ENCODE data around the gene TARS3.
"Not testable (repeated sequence)": the region's sequence is repeated elsewhere in the genome, so short reads cannot be mapped to it uniquely, and the experiment has no call there.

TARS3 gene

GRCh38 chr15:101654624-101655337 is 69.5 kb downstream of the TARS3 start:
- not testable (repeated sequence) for DNase-seq (ENCODE audit: low read depth in 3 of 3)

- no peak for DNase-seq (ENCODE audit: low read depth in 3 of 3)
These were observed 70.1 kb downstream of the TARS3 start for GRCh38 chr15:101654171-101654570.

GRCh38 chr15:101652786-101653430 is 71.4 kb downstream of the TARS3 start:
- peak in 1 of 3 experiments; percentile 6 for DNase-seq (ENCODE audit: low read depth in 3 of 3)

- DNase-seq (ENCODE audit: low read depth in 3 of 3), result peak; percentile 85 to 92 (median 91)
These were observed 72.0 kb downstream of the TARS3 start, which contains the start of gene TM2D3 for GRCh38 chr15:101652098-101652785. Gene TM2D3, minus strand, starts transcription at chr15:101652381. Its CDS starts 20 bp downstream, at chr15:101652361.

- DNase-seq (ENCODE audit: low read depth in 3 of 3), result no peak
These were observed 72.6 kb downstream of the TARS3 start for GRCh38 chr15:101651554-101652097.

GRCh38 chr15:101650145-101650544 is 74.1 kb downstream of the TARS3 start:
- no peak for DNase-seq (ENCODE audit: low read depth in 3 of 3)

GRCh38 chr15:101648356-101648755 is 75.9 kb downstream of the TARS3 start:
- no peak for DNase-seq (ENCODE audit: low read depth in 3 of 3)

- no peak for DNase-seq (ENCODE audit: low read depth in 3 of 3)
These were observed 77.0 kb downstream of the TARS3 start for GRCh38 chr15:101647251-101647650.

GRCh38 chr15:101646672-101647071 is 77.6 kb downstream of the TARS3 start:
- DNase-seq (ENCODE audit: low read depth in 3 of 3), result no peak

GRCh38 chr15:101642361-101642760 is 81.9 kb downstream of the TARS3 start:
- no peak for DNase-seq (ENCODE audit: low read depth in 3 of 3)

GRCh38 chr15:101641894-101642293 is 82.4 kb downstream of the TARS3 start:
- no peak for DNase-seq (ENCODE audit: low read depth in 3 of 3)

GRCh38 chr15:101641129-101641764 is 83.0 kb downstream of the TARS3 start:
- peak; percentile 43 to 58 (median 54) for DNase-seq (ENCODE audit: low read depth in 3 of 3)

GRCh38 chr15:101639667-101640066 is 84.6 kb downstream of the TARS3 start:
- DNase-seq (ENCODE audit: low read depth in 3 of 3), result no peak

- DNase-seq (ENCODE audit: low read depth in 3 of 3), result no peak
These were observed 86.4 kb downstream of the TARS3 start for GRCh38 chr15:101637919-101638318.

GRCh38 chr15:101637516-101637915 is 86.8 kb downstream of the TARS3 start:
- DNase-seq (ENCODE audit: low read depth in 3 of 3), result no peak

GRCh38 chr15:101637038-101637437 is 87.2 kb downstream of the TARS3 start:
- DNase-seq (ENCODE audit: low read depth in 3 of 3), result no peak

GRCh38 chr15:101635944-101636727 is 88.1 kb downstream of the TARS3 start:
- no peak for DNase-seq (ENCODE audit: low read depth in 3 of 3)

- DNase-seq (ENCODE audit: low read depth in 3 of 3), result no peak
These were observed 90.9 kb downstream of the TARS3 start for GRCh38 chr15:101633356-101633755.

GRCh38 chr15:101626729-101627128 is 97.5 kb downstream of the TARS3 start:
- not testable (repeated sequence) for DNase-seq (ENCODE audit: low read depth in 3 of 3)

- DNase-seq (ENCODE audit: low read depth in 3 of 3), result no peak
These were observed 98.3 kb downstream of the TARS3 start for GRCh38 chr15:101625980-101626379.

- no peak for DNase-seq (ENCODE audit: low read depth in 3 of 3)
These were observed 99.1 kb downstream of the TARS3 start for GRCh38 chr15:101625184-101625583.
